HG02870 (cell line): Measurements from ENCODE around the gene EIF3L.

Experiments
- ATAC-seq: cut with Tn5 transposase; IDR thresholded peaks from one replicate; pipeline ENCODE4 v1.9.1; 2021; ENCODE audit warnings: mild to moderate bottlenecking, moderate library complexity; ENCODE audit not compliant: unreplicated experiment

Gene EIF3L

GRCh38 chr22:37926358-37926757, 77.1 kb downstream of the EIF3L start:
- no peak for ATAC-seq

GRCh38 chr22:37926771-37927636, 77.8 kb downstream of the EIF3L start:
- ATAC-seq, result no peak

GRCh38 chr22:37927637-37927936, 78.4 kb downstream of the EIF3L start:
- ATAC-seq, result no peak

- no peak for ATAC-seq
Observed at GRCh38 chr22:37929390-37929789, 80.2 kb downstream of the EIF3L start.

GRCh38 chr22:37930270-37930951, 81.2 kb downstream of the EIF3L start:
- ATAC-seq, result no peak

- ATAC-seq, result no peak
Observed at GRCh38 chr22:37930952-37931440, 81.8 kb downstream of the EIF3L start.

- ATAC-seq, result no peak
Observed at GRCh38 chr22:37931893-37932389, 82.7 kb downstream of the EIF3L start.

- no peak for ATAC-seq
Observed at GRCh38 chr22:37932401-37932800, 83.2 kb downstream of the EIF3L start.

GRCh38 chr22:37932821-37933578, 83.8 kb downstream of the EIF3L start:
- no peak for ATAC-seq

- ATAC-seq, result peak; percentile 76
Observed at GRCh38 chr22:37933711-37934376, 84.6 kb downstream of the EIF3L start.
